Measurements from ENCODE around the gene DLK1. TPM values are rescaled to one million over a fixed set of nuclear protein-coding genes. Genes with fewer than 3 reads are reported as not detected.
A peak's percentile ranks its signal among the peaks of the same experiment; 100 is the strongest.

Gene DLK1
- total RNA-seq, 1 donor from 2014 or later, result not detected

- no peak for FAIRE-seq
- DNase-seq (ENCODE audit: low spot score in 2 of 2), result no peak
Measured at GRCh38 chr14:100731011-100731670, 4.4 kb downstream of the DLK1 start.

GRCh38 chr14:100731846-100732765, 5.4 kb downstream of the DLK1 start:
- DNase-seq (ENCODE audit: low spot score in 2 of 2), result no peak
- FAIRE-seq, result no peak

- no peak for FAIRE-seq
Measured at GRCh38 chr14:100732766-100733100, 6.0 kb downstream of the DLK1 start.

GRCh38 chr14:100733152-100733850, 6.6 kb downstream of the DLK1 start:
- no peak for FAIRE-seq
- no peak for DNase-seq (ENCODE audit: low spot score in 2 of 2)

More at GRCh38 chr14:100732766-100733100, 6.0 kb downstream of the DLK1 start:
- DNase-seq (ENCODE audit: low spot score in 2 of 2), result no peak

GRCh38 chr14:100734031-100734990, 7.6 kb downstream of the DLK1 start:
- FAIRE-seq (no peak), DNase-seq (ENCODE audit: low spot score in 2 of 2) (peak in 1 of 2 donors; percentile 7)

GRCh38 chr14:100735271-100735670, 8.6 kb downstream of the DLK1 start:
- FAIRE-seq (no peak), DNase-seq (ENCODE audit: low spot score in 2 of 2) (no peak)

GRCh38 chr14:100736269-100737180, 9.8 kb downstream of the DLK1 start:
- FAIRE-seq (no peak), DNase-seq (ENCODE audit: low spot score in 2 of 2) (peak in 1 of 2 donors; percentile 5)

GRCh38 chr14:100737526-100737925, 10.8 kb downstream of the DLK1 start:
- DNase-seq (ENCODE audit: low spot score in 2 of 2) (no peak), FAIRE-seq (no peak)

GRCh38 chr14:100738269-100738691, 11.6 kb downstream of the DLK1 start:
- no peak for FAIRE-seq

GRCh38 chr14:100738704-100739131, 12.0 kb downstream of the DLK1 start:
- DNase-seq (ENCODE audit: low spot score in 2 of 2) (no peak), FAIRE-seq (no peak)

More at GRCh38 chr14:100738269-100738691, 11.6 kb downstream of the DLK1 start:
- DNase-seq (ENCODE audit: low spot score in 2 of 2), result peak in 1 of 2 donors; percentile 3

GRCh38 chr14:100739306-100739705, 12.6 kb downstream of the DLK1 start:
- FAIRE-seq (no peak), DNase-seq (ENCODE audit: low spot score in 2 of 2) (no peak)

GRCh38 chr14:100740196-100740825, 13.6 kb downstream of the DLK1 start:
- no peak for FAIRE-seq
- DNase-seq (ENCODE audit: low spot score in 2 of 2), result no peak

- DNase-seq (ENCODE audit: low spot score in 2 of 2) (no peak), FAIRE-seq (no peak)
Measured at GRCh38 chr14:100740929-100741328, 14.2 kb downstream of the DLK1 start.

- DNase-seq (ENCODE audit: low spot score in 2 of 2) (no peak), FAIRE-seq (no peak)
Measured at GRCh38 chr14:100741966-100742365, 15.3 kb downstream of the DLK1 start.

- FAIRE-seq, result no peak
- no peak for DNase-seq (ENCODE audit: low spot score in 2 of 2)
Measured at GRCh38 chr14:100746326-100746725, 19.6 kb downstream of the DLK1 start.

GRCh38 chr14:100747021-100747586, 20.4 kb downstream of the DLK1 start:
- no peak for DNase-seq (ENCODE audit: low spot score in 2 of 2)
- FAIRE-seq, result no peak

GRCh38 chr14:100747736-100748135, 21.0 kb downstream of the DLK1 start:
- FAIRE-seq, result no peak
- DNase-seq (ENCODE audit: low spot score in 2 of 2), result no peak

GRCh38 chr14:100748403-100748802, 21.7 kb downstream of the DLK1 start:
- no peak for DNase-seq (ENCODE audit: low spot score in 2 of 2)
- no peak for FAIRE-seq

Data from frontal cortex (tissue), 4 donors.